Measurements from ENCODE around the gene SNAP23. TPM values are rescaled to one million over a fixed set of nuclear protein-coding genes. Genes with fewer than 3 reads are reported as not detected.

Gene SNAP23
- polyA plus RNA-seq, 1 donor from 2014 or later = 40.7 TPM

- Histone ChIP-seq H3K27ac (ENCODE audit: low read length) (no peak overlapping the region), H2AFZ (ENCODE audit: low read depth, low read length) (no peak overlapping the region), H3K4me2 (ENCODE audit: low read length) (no peak overlapping the region), H3K36me3 (ENCODE audit: insufficient read depth, low read length) (peaks cover 8% of the 10 kb centered on the region), H3K4me3 (ENCODE audit: low read length) (no peak overlapping the region), H3F3A (ENCODE audit: insufficient read depth, low read length, poor library complexity, severe bottlenecking) (no peaks in the 10 kb centered on the region), H3K27me3 (ENCODE audit: insufficient read depth, low read depth, low read length) (no peaks in the 10 kb centered on the region), H3K9me3 (ENCODE audit: low read length) (no peaks in the 10 kb centered on the region), H4K20me1 (ENCODE audit: insufficient read depth) (no peaks in the 10 kb centered on the region), H3K9ac (ENCODE audit: low read length) (no peak overlapping the region), H3K9me2 (ENCODE audit: insufficient read depth, low read length) (no peaks in the 10 kb centered on the region), H3K79me2 (replicated peaks; ENCODE audit: insufficient read depth, low read length) (no peaks in the 10 kb centered on the region)
- TF ChIP-seq POLR2AphosphoS5 (IDR thresholded peaks at IDR 0.05) (no peak), EP300 (conservative IDR thresholded peaks at IDR 0.05; ENCODE audit: poor library complexity, severe bottlenecking) (no peak), MXI1 (conservative IDR thresholded peaks at IDR 0.05; ENCODE audit: poor library complexity, severe bottlenecking) (no peak), RAD21 (conservative IDR thresholded peaks at IDR 0.05) (no peak), TAF1 (IDR thresholded peaks at IDR 0.05; ENCODE audit: low read depth) (no peak), SMC3 (conservative IDR thresholded peaks at IDR 0.05; ENCODE audit: poor library complexity) (no peak), EZH2 (IDR thresholded peaks at IDR 0.05; ENCODE audit: borderline replicate concordance, insufficient read depth, low read length, poor library complexity, severe bottlenecking) (no peak)
- TF ChIP-seq, protein P1, sequence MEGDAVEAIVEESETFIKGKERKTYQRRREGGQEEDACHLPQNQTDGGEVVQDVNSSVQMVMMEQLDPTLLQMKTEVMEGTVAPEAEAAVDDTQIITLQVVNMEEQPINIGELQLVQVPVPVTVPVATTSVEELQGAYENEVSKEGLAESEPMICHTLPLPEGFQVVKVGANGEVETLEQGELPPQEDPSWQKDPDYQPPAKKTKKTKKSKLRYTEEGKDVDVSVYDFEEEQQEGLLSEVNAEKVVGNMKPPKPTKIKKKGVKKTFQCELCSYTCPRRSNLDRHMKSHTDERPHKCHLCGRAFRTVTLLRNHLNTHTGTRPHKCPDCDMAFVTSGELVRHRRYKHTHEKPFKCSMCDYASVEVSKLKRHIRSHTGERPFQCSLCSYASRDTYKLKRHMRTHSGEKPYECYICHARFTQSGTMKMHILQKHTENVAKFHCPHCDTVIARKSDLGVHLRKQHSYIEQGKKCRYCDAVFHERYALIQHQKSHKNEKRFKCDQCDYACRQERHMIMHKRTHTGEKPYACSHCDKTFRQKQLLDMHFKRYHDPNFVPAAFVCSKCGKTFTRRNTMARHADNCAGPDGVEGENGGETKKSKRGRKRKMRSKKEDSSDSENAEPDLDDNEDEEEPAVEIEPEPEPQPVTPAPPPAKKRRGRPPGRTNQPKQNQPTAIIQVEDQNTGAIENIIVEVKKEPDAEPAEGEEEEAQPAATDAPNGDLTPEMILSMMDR (IDR thresholded peaks at IDR 0.05; ENCODE audit: poor library complexity, severe bottlenecking) = no peak
- TF ChIP-seq, protein P2, sequence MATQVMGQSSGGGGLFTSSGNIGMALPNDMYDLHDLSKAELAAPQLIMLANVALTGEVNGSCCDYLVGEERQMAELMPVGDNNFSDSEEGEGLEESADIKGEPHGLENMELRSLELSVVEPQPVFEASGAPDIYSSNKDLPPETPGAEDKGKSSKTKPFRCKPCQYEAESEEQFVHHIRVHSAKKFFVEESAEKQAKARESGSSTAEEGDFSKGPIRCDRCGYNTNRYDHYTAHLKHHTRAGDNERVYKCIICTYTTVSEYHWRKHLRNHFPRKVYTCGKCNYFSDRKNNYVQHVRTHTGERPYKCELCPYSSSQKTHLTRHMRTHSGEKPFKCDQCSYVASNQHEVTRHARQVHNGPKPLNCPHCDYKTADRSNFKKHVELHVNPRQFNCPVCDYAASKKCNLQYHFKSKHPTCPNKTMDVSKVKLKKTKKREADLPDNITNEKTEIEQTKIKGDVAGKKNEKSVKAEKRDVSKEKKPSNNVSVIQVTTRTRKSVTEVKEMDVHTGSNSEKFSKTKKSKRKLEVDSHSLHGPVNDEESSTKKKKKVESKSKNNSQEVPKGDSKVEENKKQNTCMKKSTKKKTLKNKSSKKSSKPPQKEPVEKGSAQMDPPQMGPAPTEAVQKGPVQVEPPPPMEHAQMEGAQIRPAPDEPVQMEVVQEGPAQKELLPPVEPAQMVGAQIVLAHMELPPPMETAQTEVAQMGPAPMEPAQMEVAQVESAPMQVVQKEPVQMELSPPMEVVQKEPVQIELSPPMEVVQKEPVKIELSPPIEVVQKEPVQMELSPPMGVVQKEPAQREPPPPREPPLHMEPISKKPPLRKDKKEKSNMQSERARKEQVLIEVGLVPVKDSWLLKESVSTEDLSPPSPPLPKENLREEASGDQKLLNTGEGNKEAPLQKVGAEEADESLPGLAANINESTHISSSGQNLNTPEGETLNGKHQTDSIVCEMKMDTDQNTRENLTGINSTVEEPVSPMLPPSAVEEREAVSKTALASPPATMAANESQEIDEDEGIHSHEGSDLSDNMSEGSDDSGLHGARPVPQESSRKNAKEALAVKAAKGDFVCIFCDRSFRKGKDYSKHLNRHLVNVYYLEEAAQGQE (IDR thresholded peaks at IDR 0.05; ENCODE audit: borderline replicate concordance) = no peak
Observed at GRCh38 chr15:42448281-42448680, 47.2 kb upstream of the SNAP23 start.

DNA sequence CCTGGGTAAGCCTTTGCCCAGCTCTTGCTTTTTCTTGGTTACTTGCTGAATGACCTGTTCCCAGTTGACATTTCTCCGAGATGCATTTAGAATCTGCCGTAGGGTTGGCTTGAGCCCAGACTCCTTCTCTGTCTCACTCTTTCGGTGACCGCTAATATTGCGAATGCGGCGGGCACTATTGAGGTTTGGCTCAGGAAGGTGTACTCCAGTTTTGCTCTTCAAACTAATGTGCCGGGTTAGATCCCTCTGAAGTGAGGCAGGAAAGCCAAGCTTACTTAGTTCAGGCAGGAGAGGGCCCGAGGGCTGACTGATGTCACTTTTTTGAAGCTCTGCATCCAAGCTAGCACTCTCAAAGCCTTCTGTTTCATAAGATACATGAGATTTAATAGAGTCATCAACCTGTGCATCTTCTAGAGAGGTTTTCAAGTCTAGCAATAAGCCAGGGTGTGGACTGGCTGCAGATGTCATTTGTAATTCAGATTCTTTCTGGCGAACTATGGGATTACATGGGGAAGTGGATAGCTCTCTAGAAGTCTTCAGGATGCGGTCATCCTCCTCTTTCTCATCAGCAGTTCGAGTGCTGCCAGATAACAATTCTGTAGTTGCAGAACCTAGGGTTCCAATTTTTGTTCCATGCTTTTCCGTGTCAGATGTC is 45.5 kb upstream of the SNAP23 start:
- H2AFZ ChIP-seq (ENCODE audit: low read depth, low read length) = no peak overlapping the region
- H3K9me3 ChIP-seq (ENCODE audit: low read length) = no peaks in the 10 kb centered on the region
- H3K27ac ChIP-seq (ENCODE audit: low read length) = no peak overlapping the region
- no peaks in the 10 kb centered on the region for H4K20me1 ChIP-seq (ENCODE audit: insufficient read depth)
- H3F3A ChIP-seq (ENCODE audit: insufficient read depth, low read length, poor library complexity, severe bottlenecking) = no peaks in the 10 kb centered on the region
- no peaks in the 10 kb centered on the region for H3K79me2 ChIP-seq (replicated peaks; ENCODE audit: insufficient read depth, low read length)
- no peak overlapping the region for H3K4me2 ChIP-seq (ENCODE audit: low read length)
- H3K9ac ChIP-seq (ENCODE audit: low read length) = no peak overlapping the region
- H3K27me3 ChIP-seq (ENCODE audit: insufficient read depth, low read depth, low read length) = no peaks in the 10 kb centered on the region
- H3K4me3 ChIP-seq (ENCODE audit: low read length) = no peak overlapping the region
- H3K36me3 ChIP-seq (ENCODE audit: insufficient read depth, low read length) = peaks cover 8% of the 10 kb centered on the region
- TF ChIP-seq, protein P2 (IDR thresholded peaks at IDR 0.05; ENCODE audit: borderline replicate concordance) = no peak
- no peak for TF ChIP-seq POLR2AphosphoS5 (IDR thresholded peaks at IDR 0.05)
- TF ChIP-seq EP300 (conservative IDR thresholded peaks at IDR 0.05; ENCODE audit: poor library complexity, severe bottlenecking) = no peak
- TF ChIP-seq TAF1 (IDR thresholded peaks at IDR 0.05; ENCODE audit: low read depth) = no peak
- TF ChIP-seq SMC3 (conservative IDR thresholded peaks at IDR 0.05; ENCODE audit: poor library complexity) = no peak
- TF ChIP-seq, protein P1 (IDR thresholded peaks at IDR 0.05; ENCODE audit: poor library complexity, severe bottlenecking) = no peak
- TF ChIP-seq EZH2 (IDR thresholded peaks at IDR 0.05; ENCODE audit: borderline replicate concordance, insufficient read depth, low read length, poor library complexity, severe bottlenecking) = no peak
- no peak for TF ChIP-seq MXI1 (conservative IDR thresholded peaks at IDR 0.05; ENCODE audit: poor library complexity, severe bottlenecking)
- TF ChIP-seq RAD21 (conservative IDR thresholded peaks at IDR 0.05) = no peak
- no peaks in the 10 kb centered on the region for H3K9me2 ChIP-seq (ENCODE audit: insufficient read depth, low read length)
